Ascending aorta (tissue), 2 donors: Measurements from ENCODE around the gene NHS. TPM values are rescaled to one million over a fixed set of nuclear protein-coding genes. Genes with fewer than 3 reads are reported as not detected.

Experiments used
- DNase-seq, 2 donors: peaks; one replicate each; pipeline ENCODE4 v3.0.0-alpha.2; 2019; ENCODE audit warnings: low spot score in 2 of 2
- H3K27ac ChIP-seq, 2 donors: fragments of 200-600 bp; sonication (generic); one replicate each; pipeline ENCODE4 v1.5.1; 2016 to 2017; ENCODE audit warnings: mild to moderate bottlenecking in 1 of 2
- H3K27me3 ChIP-seq: fragments of 200-600 bp; sonication (generic); one replicate; pipeline ENCODE4 v1.5.1; 2017
- H3K36me3 ChIP-seq, 2 donors: fragments of 200-600 bp; sonication (generic); one replicate each; pipeline ENCODE4 v1.5.1; 2016
- H3K4me1 ChIP-seq, 2 donors: fragments of 200-600 bp; sonication (generic); one replicate each; pipeline ENCODE4 v1.5.1; 2016 to 2017; ENCODE audit warnings: mild to moderate bottlenecking in 1 of 2
- H3K4me3 ChIP-seq, 2 donors: fragments of 200-600 bp; sonication (generic); one replicate each; pipeline ENCODE4 v1.5.1; 2016 to 2017; ENCODE audit warnings: mild to moderate bottlenecking in 1 of 2
- H3K9me3 ChIP-seq, 2 donors: fragments of 200-600 bp; sonication (generic); one replicate each; pipeline ENCODE4 v1.5.1; 2016
- intact Hi-C: fragments of 100-400 bp; cut with DNase I; formaldehyde crosslinking; loops from one replicate; pipeline ENCODE4 v1.15.1; 2023
- total RNA-seq: library from RNA; depleted of rRNA; stranded (reverse); fragments of >200 nt; gene quantifications from one replicate; pipeline ENCODE4 v1.1.0, GENCODE V29; 2016
- TF ChIP-seq, protein P1 (sequence below), 3 experiments: fragments of 200-600 bp in 2 of 3; fragments of 450-650 bp in 1 of 3; sonication (generic) in 2 of 3; IDR thresholded peaks; one replicate each; pipeline ENCODE4 v1.5.1; 2016 to 2019; ENCODE audit warnings: antibody characterized with exemption in 3 of 3, mild to moderate bottlenecking in 1 of 3, moderate library complexity in 1 of 3

NHS gene
- total RNA-seq, 1 donor from 2014 or later, result 8.8 TPM

DNA sequence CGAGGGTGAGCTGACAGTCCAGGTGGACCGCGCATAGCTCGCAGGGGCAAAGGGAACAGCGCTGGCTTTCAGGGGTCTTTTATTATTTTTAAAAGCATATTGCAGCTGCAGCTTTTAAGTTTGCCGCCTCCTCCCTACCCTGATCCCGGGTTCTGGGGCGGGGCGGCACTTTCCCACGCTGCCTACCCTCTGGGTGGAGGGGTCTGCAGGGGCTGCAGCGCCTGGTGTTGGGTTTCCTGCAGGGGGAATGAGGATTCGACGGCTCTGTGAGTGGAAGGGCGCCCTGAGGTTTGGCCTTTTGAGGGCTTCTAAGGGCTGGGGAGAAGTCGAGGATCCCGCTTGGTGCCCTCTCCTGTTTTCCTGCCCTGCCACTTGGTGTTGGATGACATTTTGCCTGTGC lies 281.6 kb downstream of the NHS start:
- intact Hi-C loops, result loop anchor here (5.0 kb wide), 1 partner anchor 44 kb away; no protein-coding TSS in a partner anchor
- Histone ChIP-seq H3K4me3 (peak overlapping the region; percentile 39 to 62), H3K27ac (peak overlapping the region in 1 of 2 donors; percentile 27), H3K27me3 (no peaks in the 10 kb centered on the region), H3K4me1 (peaks cover 2 to 13% of the 10 kb centered on the region in 2 donors), H3K36me3 (no peaks in the 10 kb centered on the region), H3K9me3 (no peaks in the 10 kb centered on the region)
- TF ChIP-seq, protein P1, sequence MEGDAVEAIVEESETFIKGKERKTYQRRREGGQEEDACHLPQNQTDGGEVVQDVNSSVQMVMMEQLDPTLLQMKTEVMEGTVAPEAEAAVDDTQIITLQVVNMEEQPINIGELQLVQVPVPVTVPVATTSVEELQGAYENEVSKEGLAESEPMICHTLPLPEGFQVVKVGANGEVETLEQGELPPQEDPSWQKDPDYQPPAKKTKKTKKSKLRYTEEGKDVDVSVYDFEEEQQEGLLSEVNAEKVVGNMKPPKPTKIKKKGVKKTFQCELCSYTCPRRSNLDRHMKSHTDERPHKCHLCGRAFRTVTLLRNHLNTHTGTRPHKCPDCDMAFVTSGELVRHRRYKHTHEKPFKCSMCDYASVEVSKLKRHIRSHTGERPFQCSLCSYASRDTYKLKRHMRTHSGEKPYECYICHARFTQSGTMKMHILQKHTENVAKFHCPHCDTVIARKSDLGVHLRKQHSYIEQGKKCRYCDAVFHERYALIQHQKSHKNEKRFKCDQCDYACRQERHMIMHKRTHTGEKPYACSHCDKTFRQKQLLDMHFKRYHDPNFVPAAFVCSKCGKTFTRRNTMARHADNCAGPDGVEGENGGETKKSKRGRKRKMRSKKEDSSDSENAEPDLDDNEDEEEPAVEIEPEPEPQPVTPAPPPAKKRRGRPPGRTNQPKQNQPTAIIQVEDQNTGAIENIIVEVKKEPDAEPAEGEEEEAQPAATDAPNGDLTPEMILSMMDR (IDR thresholded peaks at IDR 0.05), result no peak
- no peak for DNase-seq

DNA sequence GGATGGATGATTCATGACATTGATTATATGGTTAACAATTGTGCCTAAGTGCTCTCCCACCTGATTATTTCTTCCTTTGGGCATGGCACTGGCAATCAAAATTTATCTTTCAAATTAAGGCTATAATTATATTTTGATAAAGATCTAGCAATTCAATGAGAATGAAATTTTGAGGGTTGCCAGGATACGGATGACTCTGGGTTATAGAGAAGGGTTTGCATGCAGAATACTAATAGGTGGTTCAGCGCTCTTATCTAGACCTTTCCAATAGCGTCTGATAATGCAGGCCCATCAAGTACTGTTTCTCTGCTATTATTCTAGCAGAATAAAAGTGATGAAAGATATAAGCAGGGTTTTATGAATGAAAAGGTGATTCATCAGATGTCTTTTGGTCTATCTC lies 287.4 kb downstream of the NHS start:
- intact Hi-C loops, result no loop called here
- TF ChIP-seq, protein P1 (IDR thresholded peaks at IDR 0.05), result no peak

DNA sequence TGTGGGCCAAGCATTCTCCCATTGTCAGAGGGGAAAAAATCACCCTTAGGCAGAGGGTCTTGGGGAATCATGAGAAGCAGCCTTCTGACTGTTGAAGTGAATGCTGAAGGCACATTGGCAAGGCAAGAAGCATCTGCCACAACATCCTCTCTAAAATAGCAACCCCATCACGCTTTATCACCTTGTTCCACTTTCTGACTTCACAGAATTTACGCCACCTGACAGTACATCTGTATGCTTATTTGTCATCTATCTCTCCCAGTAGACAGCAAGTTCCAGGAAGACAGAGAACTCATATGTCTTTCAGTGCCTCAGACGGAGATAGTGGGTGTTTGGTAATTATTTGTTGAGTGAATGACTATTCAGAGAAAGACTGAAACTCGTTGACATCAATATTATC lies 293.9 kb downstream of the NHS start:
- no peaks in the 10 kb centered on the region for H3K27me3 ChIP-seq
- no peaks in the 10 kb centered on the region for H3K9me3 ChIP-seq
- TF ChIP-seq, protein P1 (IDR thresholded peaks at IDR 0.05), result no peak
- H3K4me3 ChIP-seq, result no peak overlapping the region
- no peaks in the 10 kb centered on the region for H3K36me3 ChIP-seq
- no peak for DNase-seq
- no peak overlapping the region for H3K27ac ChIP-seq
- H3K4me1 ChIP-seq, result no peaks in the 10 kb centered on the region
- intact Hi-C loops, result no loop called here

More for the DNA sequence above, 287.4 kb downstream of the NHS start:
- H3K27me3 ChIP-seq, result no peaks in the 10 kb centered on the region
- H3K9me3 ChIP-seq, result no peaks in the 10 kb centered on the region
- no peak overlapping the region for H3K27ac ChIP-seq
- no peak overlapping the region for H3K4me3 ChIP-seq
- DNase-seq, result no peak
- H3K4me1 ChIP-seq, result peaks cover 0 to 3% of the 10 kb centered on the region in 2 donors
- H3K36me3 ChIP-seq, result no peaks in the 10 kb centered on the region

DNA sequence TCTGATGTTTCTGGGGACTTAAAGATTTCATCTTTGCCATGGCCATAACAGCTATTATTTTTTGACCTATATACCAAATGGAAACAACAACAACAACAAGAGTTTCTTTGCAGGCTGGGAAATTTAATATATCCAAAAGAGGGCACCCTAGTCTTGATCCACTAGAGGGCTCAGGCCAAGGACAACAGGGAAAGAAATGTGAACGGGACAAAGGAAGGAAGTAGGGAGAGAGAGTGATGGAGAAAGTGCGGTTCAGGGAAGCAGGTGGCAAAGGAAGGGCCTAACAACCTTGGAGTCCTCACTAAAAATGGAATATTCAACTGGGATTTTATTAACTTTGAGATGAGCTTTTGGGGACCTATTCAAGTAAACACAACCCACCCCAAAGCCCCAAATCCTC lies 294.5 kb downstream of the NHS start:
- TF ChIP-seq, protein P1 (IDR thresholded peaks at IDR 0.05), result no peak
- Histone ChIP-seq H3K9me3 (no peaks in the 10 kb centered on the region), H3K4me1 (no peaks in the 10 kb centered on the region), H3K36me3 (no peaks in the 10 kb centered on the region), H3K27me3 (no peaks in the 10 kb centered on the region), H3K4me3 (no peak overlapping the region), H3K27ac (no peak overlapping the region)
- no peak for DNase-seq
- intact Hi-C loops, result no loop called here

DNA sequence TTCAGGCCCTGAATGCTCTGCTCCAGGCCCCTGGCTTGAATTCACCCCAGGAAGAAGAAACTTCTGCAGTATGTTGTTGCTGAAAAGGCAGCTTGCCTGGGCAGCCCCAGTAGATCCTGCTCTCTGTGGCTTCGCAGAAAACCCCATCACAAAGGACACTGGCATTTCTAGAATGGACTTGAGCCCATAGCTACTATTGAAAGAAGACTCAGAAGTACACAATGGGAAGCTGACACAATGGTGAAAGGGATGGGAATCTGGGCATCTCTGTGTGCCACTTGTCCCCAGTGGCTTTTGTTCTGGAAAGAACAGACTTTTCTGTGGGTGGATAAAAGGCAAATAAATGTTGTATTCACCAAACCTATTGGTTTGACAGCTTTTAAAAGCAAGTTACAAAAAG lies 294.9 kb downstream of the NHS start:
- no peaks in the 10 kb centered on the region for H3K27me3 ChIP-seq
- no peak overlapping the region for H3K4me3 ChIP-seq
- H3K27ac ChIP-seq, result no peak overlapping the region
- H3K36me3 ChIP-seq, result no peaks in the 10 kb centered on the region
- TF ChIP-seq, protein P1 (IDR thresholded peaks at IDR 0.05), result no peak
- DNase-seq, result no peak
- no peaks in the 10 kb centered on the region for H3K9me3 ChIP-seq
- intact Hi-C loops, result no loop called here
- no peaks in the 10 kb centered on the region for H3K4me1 ChIP-seq

DNA sequence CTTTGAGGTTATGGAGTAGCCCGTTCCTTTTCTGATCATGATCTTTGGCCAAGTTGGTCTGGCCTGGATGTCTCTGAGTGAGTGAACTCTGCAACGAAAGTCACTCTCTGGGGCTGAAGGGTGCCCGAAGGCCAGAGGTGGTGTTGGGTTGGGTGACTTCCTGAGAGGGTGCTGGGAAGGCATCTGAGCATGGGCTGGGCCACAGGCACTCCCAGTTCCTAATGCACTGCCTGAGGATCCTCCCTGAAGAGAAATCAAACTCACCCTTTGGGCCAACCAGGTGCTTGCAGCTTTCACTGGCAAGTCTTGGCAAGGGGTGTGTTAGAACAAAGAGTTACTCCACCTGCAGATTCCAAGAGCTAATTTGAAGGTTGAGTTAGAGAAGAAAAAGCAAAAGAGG lies 295.9 kb downstream of the NHS start:
- H3K9me3 ChIP-seq, result no peaks in the 10 kb centered on the region

More for the DNA sequence above, 295.9 kb downstream of the NHS start:
- Histone ChIP-seq H3K4me3 (no peak overlapping the region), H3K36me3 (no peaks in the 10 kb centered on the region), H3K27ac (no peak overlapping the region), H3K27me3 (no peaks in the 10 kb centered on the region), H3K4me1 (no peaks in the 10 kb centered on the region)
- intact Hi-C loops, result no loop called here
- TF ChIP-seq, protein P1 (IDR thresholded peaks at IDR 0.05), result no peak
- no peak for DNase-seq
